ENCODE results near the gene SCG5. TPM values are rescaled to one million over a fixed set of nuclear protein-coding genes. Genes with fewer than 3 reads are reported as not detected.

The SCG5 gene
- total RNA-seq, 1 experiment from 2014 or later = 23.9 TPM

- no peaks in the 10 kb centered on the region; a peak in 1 of 5 replicates for H3K9me3 Mint-ChIP-seq
- Histone ChIP-seq H3K27me3 (ENCODE audit: insufficient read depth, low read length) (no peaks in the 10 kb centered on the region), H3K4me1 (ENCODE audit: insufficient read depth, low read length) (no peaks in the 10 kb centered on the region; the same call in 1 of the 2 replicates), H3K23ac (ENCODE audit: insufficient read length, low read depth, low read length) (no peak overlapping the region), H4K20me1 (ENCODE audit: control insufficient read depth, insufficient read depth, insufficient read length) (no peaks in the 10 kb centered on the region), H3K79me2 (ENCODE audit: insufficient read depth, low read length) (no peaks in the 10 kb centered on the region), H3K27ac (ENCODE audit: insufficient read length, low read depth, low read length) (no peak overlapping the region), H4K91ac (ENCODE audit: insufficient read length, low read depth, low read length) (no peak overlapping the region), H2BK12ac (ENCODE audit: insufficient read length, low read depth, low read length) (no peak overlapping the region), H3K18ac (ENCODE audit: insufficient read length, low read depth, low read length) (no peak overlapping the region), H2AK5ac (ENCODE audit: insufficient read length, low read length) (no peak overlapping the region), H2AFZ (ENCODE audit: low read length) (no peak overlapping the region), H3T11ph (ENCODE audit: low read length) (no peak overlapping the region), H3K9ac (ENCODE audit: extremely low read depth, insufficient read length, low read length) (no peak overlapping the region), H2BK20ac (ENCODE audit: low read depth, low read length, poor library complexity, severe bottlenecking) (no peak overlapping the region), H3K79me1 (ENCODE audit: insufficient read depth, low read depth, low read length, poor library complexity, severe bottlenecking) (no peaks in the 10 kb centered on the region), H2BK15ac (ENCODE audit: low read depth, low read length) (no peak overlapping the region), H3K4ac (ENCODE audit: low read depth, low read length) (no peak overlapping the region), H3K23me2 (ENCODE audit: insufficient read length, low read depth, low read length, poor library complexity, severe bottlenecking) (no peaks in the 10 kb centered on the region), H3K4me2 (ENCODE audit: insufficient read depth, insufficient read length, low read length) (no peak overlapping the region), H4K8ac (replicated peaks; ENCODE audit: insufficient read length, low read depth, low read length) (no peak overlapping the region), H4K5ac (ENCODE audit: insufficient read length, low read depth, low read length) (no peak overlapping the region), H2BK5ac (ENCODE audit: insufficient read length, low read length) (no peak overlapping the region), H3K9me3 (ENCODE audit: control insufficient read depth, low read depth, low read length) (no peaks in the 10 kb centered on the region), H2BK120ac (ENCODE audit: low read depth, low read length, poor library complexity, severe bottlenecking) (no peak overlapping the region), H3K56ac (ENCODE audit: insufficient read length, low read depth, low read length) (no peak overlapping the region), H3K14ac (ENCODE audit: insufficient read depth, low read length) (no peak overlapping the region)
- H3K27me3 Mint-ChIP-seq (ENCODE audit: low read depth) = no peaks in the 10 kb centered on the region
- H3K4me3 Mint-ChIP-seq = no peak overlapping the region
- no CpG with 5 or more reads among the region's 5 CpGs for WGBS (ENCODE audit: extremely low coverage, insufficient read length, low lambda C conversion rate)
- H3K36me3 Mint-ChIP-seq (ENCODE audit: insufficient read depth in 1 of 3, low read depth in 3 of 3) = peaks cover 0 to 18% (median 6%) of the 10 kb centered on the region in 3 experiments; a peak in 2 of 7 replicates
- H3K27ac Mint-ChIP-seq = no peak overlapping the region
- 0 out of 3 replicates have a peak, but pooled peaks have one; percentile 15 for TF ChIP-seq CTCF (conservative IDR thresholded peaks at IDR 0.05)
- DNase-seq = no peak
- H3K4me1 Mint-ChIP-seq = peaks cover 23 to 37% of the 10 kb centered on the region in 2 experiments
These were observed 15.8 kb downstream of the SCG5 start for GRCh38 chr15:32657198-32657883.

All from H9 (cell line).